Liver (tissue), 9 donors: Measurements from ENCODE around the gene PPP3CA. TPM values are rescaled to one million over a fixed set of nuclear protein-coding genes. Genes with fewer than 3 reads are reported as not detected.

Experiments
- DNase-seq: peaks from one replicate; pipeline ENCODE4 v3.0.0-alpha.2; 2017; ENCODE audit warnings: low spot score
- H3K27ac ChIP-seq, 2 donors: one replicate each; pipeline ENCODE4 v1.7.0; 2013; ENCODE audit warnings: inconsistent platforms in 2 of 2, low read length in 2 of 2, control low read depth in 1 of 2, low read depth in 1 of 2, mild to moderate bottlenecking in 1 of 2
- H3K27me3 ChIP-seq, 4 donors: one replicate each; pipeline versions ENCODE4 v1.6.1 to v1.7.0; 2013; ENCODE audit warnings: low read length in 3 of 4, inconsistent platforms in 1 of 4, mild to moderate bottlenecking in 1 of 4, moderate library complexity in 1 of 4; ENCODE audit not compliant: control insufficient read depth in 4 of 4, insufficient read depth in 4 of 4
- H3K36me3 ChIP-seq, 4 donors: one replicate each; pipeline versions ENCODE4 v1.6.1 to v1.7.0; 2013; ENCODE audit warnings: low read length in 3 of 4, mild to moderate bottlenecking in 3 of 4, low read depth in 1 of 4, moderate library complexity in 1 of 4; ENCODE audit not compliant: control insufficient read depth in 4 of 4, insufficient read depth in 3 of 4
- H3K4me1 ChIP-seq, 4 donors: one replicate each; pipeline versions ENCODE4 v1.6.1 to v1.7.0; 2013; ENCODE audit warnings: low read length in 3 of 4, mild to moderate bottlenecking in 3 of 4, moderate library complexity in 1 of 4; ENCODE audit not compliant: control insufficient read depth in 4 of 4, insufficient read depth in 4 of 4
- H3K4me3 ChIP-seq, 3 donors: one replicate each; pipeline versions ENCODE4 v1.6.1 to v1.7.0; 2013; ENCODE audit warnings: low read length in 3 of 3, control low read depth in 1 of 3, low read depth in 1 of 3, mild to moderate bottlenecking in 1 of 3
- H3K9ac ChIP-seq, 2 donors: one replicate each; pipeline ENCODE4 v1.7.0; 2013; ENCODE audit warnings: low read length in 2 of 2, mild to moderate bottlenecking in 2 of 2, moderate library complexity in 2 of 2, control low read depth in 1 of 2, low read depth in 1 of 2
- H3K9me3 ChIP-seq, 4 donors: one replicate each; pipeline versions ENCODE4 v1.6.1 to v1.7.0; 2013; ENCODE audit warnings: low read length in 3 of 4; ENCODE audit not compliant: control insufficient read depth in 4 of 4
- CTCF ChIP-seq: fragments of 150-350 bp; IDR thresholded peaks from 2 replicates; pipeline ENCODE4 v1.5.1; 2017; ENCODE audit warnings: improper control_type of control experiment, low read depth, low read length; ENCODE audit not compliant: missing input control
- EGR1 ChIP-seq, 2 donors: IDR thresholded peaks; 2 replicates each; pipeline ENCODE4 v1.6.1; 2016 to 2018; ENCODE audit warnings: antibody characterized with exemption in 2 of 2, low read depth in 2 of 2
- FOXA1 ChIP-seq: IDR thresholded peaks from 2 replicates; pipeline ENCODE4 v1.6.1; 2016; ENCODE audit warnings: antibody characterized with exemption
- FOXA2 ChIP-seq: IDR thresholded peaks from 2 replicates; pipeline ENCODE4 v1.6.1; 2016; ENCODE audit warnings: antibody characterized with exemption
- GABPA ChIP-seq, 2 donors: IDR thresholded peaks in 1 of 2; conservative IDR thresholded peaks in 1 of 2; 2 replicates each; pipeline ENCODE4 v1.6.1; 2016; ENCODE audit warnings: antibody characterized with exemption in 2 of 2, mild to moderate bottlenecking in 1 of 2, moderate library complexity in 1 of 2
- HNF4A ChIP-seq, 2 donors: conservative IDR thresholded peaks; 2 replicates each; pipeline ENCODE4 v1.6.1; 2016; ENCODE audit warnings: antibody characterized with exemption in 2 of 2, mild to moderate bottlenecking in 2 of 2
- HNF4G ChIP-seq: IDR thresholded peaks from 2 replicates; pipeline ENCODE4 v1.6.1; 2016; ENCODE audit warnings: antibody characterized with exemption
- JUND ChIP-seq, 2 donors: IDR thresholded peaks; 2 replicates each; pipeline ENCODE4 v1.6.1; 2016; ENCODE audit warnings: antibody characterized with exemption in 2 of 2
- MAX ChIP-seq: IDR thresholded peaks from 2 replicates; pipeline ENCODE4 v1.6.1; 2016; ENCODE audit warnings: antibody characterized with exemption
- NR2F2 ChIP-seq: IDR thresholded peaks from 2 replicates; pipeline ENCODE4 v1.6.1; 2016; ENCODE audit warnings: antibody characterized with exemption
- RAD21 ChIP-seq, 2 donors: IDR thresholded peaks; 2 replicates each; pipeline ENCODE4 v1.6.1; 2016; ENCODE audit warnings: antibody characterized with exemption in 2 of 2, mild to moderate bottlenecking in 2 of 2
- RXRA ChIP-seq, 2 donors: IDR thresholded peaks; 2 replicates each; pipeline ENCODE4 v1.6.1; 2017 to 2018; ENCODE audit warnings: antibody characterized with exemption in 2 of 2, mild to moderate bottlenecking in 1 of 2
- SP1 ChIP-seq: IDR thresholded peaks from 2 replicates; pipeline ENCODE4 v1.6.1; 2018; ENCODE audit warnings: antibody characterized with exemption, mild to moderate bottlenecking
- TAF1 ChIP-seq: conservative IDR thresholded peaks from 2 replicates; pipeline ENCODE4 v1.6.1; 2016; ENCODE audit warnings: antibody characterized with exemption, mild to moderate bottlenecking
- YY1 ChIP-seq: IDR thresholded peaks from 2 replicates; pipeline ENCODE4 v1.6.1; 2016; ENCODE audit warnings: antibody characterized with exemption, mild to moderate bottlenecking
- ZBTB33 ChIP-seq: IDR thresholded peaks from 2 replicates; pipeline ENCODE4 v1.6.1; 2016; ENCODE audit warnings: antibody characterized with exemption
- WGBS: extraction: QIAGEN DNeasy Blood & Tissue Kit; methylation state at CpG from one replicate; pipeline ENCODE4 v1.1.7; 2013; 5-methylcytosine and 5-hydroxymethylcytosine counted together
- polyA plus RNA-seq, 2 donors: library from polyadenylated mRNA; stranded (reverse) in 1 of 2; unstranded in 1 of 2; fragments of 200-250 nt in 1 of 2; fragments of >200 nt in 1 of 2; fragmentation: Nextera tagmentation in 1 of 2; extraction: Ambion mirVana in 1 of 2; gene quantifications; one replicate each; pipeline versions ENCODE4 v1.2.1 to v1.2.3, GENCODE V29; 2013 to 2015
- total RNA-seq, 2 donors: library from RNA; depleted of rRNA; stranded (reverse); fragments of >200 nt; gene quantifications; one replicate each; pipeline ENCODE4 v1.2.3, GENCODE V29; 2014
- TF ChIP-seq, protein P1 (sequence below): IDR thresholded peaks from 2 replicates; pipeline ENCODE4 v1.6.1; 2016; ENCODE audit warnings: antibody characterized with exemption
- TF ChIP-seq, protein P2 (sequence below): IDR thresholded peaks from 2 replicates; pipeline ENCODE4 v1.6.1; 2016; ENCODE audit warnings: antibody characterized with exemption, mild to moderate bottlenecking
- donor health status: healthy.
- donor health status: healthy.
- donor health status: healthy.
- donor health status: healthy.
- donor health status: healthy.

PPP3CA gene
- total and polyA plus RNA-seq, 4 donors = 3.6 to 18.2 (median 14.2) TPM

DNA sequence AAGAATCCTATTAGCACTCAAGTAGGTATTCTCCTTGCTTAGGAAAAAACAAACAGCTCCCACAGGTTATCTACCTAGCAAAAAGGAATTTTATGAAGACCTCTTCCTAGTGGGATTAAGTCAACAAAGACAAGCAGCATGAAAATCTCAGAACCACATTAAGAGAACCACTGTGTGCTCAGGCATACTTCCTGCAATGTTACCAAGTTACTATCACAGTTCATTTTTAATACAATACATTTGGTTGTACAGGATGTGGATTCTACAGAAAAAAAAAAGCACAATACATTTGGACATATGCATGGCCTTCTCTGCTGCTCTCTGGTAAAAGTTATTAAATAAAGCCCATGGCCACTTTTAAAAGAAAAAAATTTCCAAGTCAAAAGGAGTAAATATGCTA is 193.7 kb downstream of the PPP3CA start:
- Histone ChIP-seq H3K36me3 (no peaks in the 10 kb centered on the region), H3K27me3 (no peaks in the 10 kb centered on the region), H3K27ac (no peak overlapping the region), H3K9me3 (no peaks in the 10 kb centered on the region), H3K9ac (no peak overlapping the region), H3K4me3 (no peak overlapping the region), H3K4me1 (no peaks in the 10 kb centered on the region)
- no peak for DNase-seq
- TF ChIP-seq RAD21 (IDR thresholded peaks at IDR 0.05) = no peak
- no peak for TF ChIP-seq NR2F2

- DNase-seq = no peak
- WGBS = 97% methylated on average over 3 of the region's 3 CpGs
- Histone ChIP-seq H3K4me1 (no peaks in the 10 kb centered on the region), H3K36me3 (no peaks in the 10 kb centered on the region), H3K27me3 (no peaks in the 10 kb centered on the region), H3K9ac (no peak overlapping the region), H3K9me3 (no peaks in the 10 kb centered on the region), H3K4me3 (no peak overlapping the region), H3K27ac (no peak overlapping the region)
- TF ChIP-seq MAX = no peak
- TF ChIP-seq FOXA2 = no peak
- no peak for TF ChIP-seq GABPA (IDR thresholded peaks at IDR 0.05 in 1 of 2, conservative IDR thresholded peaks at IDR 0.05 in 1 of 2)
- TF ChIP-seq, protein P1, sequence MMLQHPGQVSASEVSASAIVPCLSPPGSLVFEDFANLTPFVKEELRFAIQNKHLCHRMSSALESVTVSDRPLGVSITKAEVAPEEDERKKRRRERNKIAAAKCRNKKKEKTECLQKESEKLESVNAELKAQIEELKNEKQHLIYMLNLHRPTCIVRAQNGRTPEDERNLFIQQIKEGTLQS = no peak
- TF ChIP-seq NR2F2 = no peak
- TF ChIP-seq CTCF = no peak
- TF ChIP-seq YY1 = no peak
- TF ChIP-seq TAF1 = no peak
- no peak for TF ChIP-seq HNF4A (conservative IDR thresholded peaks at IDR 0.05)
- TF ChIP-seq RXRA (IDR thresholded peaks at IDR 0.05) = no peak
- no peak for TF ChIP-seq SP1
- TF ChIP-seq RAD21 (IDR thresholded peaks at IDR 0.05) = no peak
- no peak for TF ChIP-seq EGR1 (IDR thresholded peaks at IDR 0.05; ENCODE audit: low read depth in 2 of 2)
- TF ChIP-seq HNF4G = no peak
- no peak for TF ChIP-seq JUND (IDR thresholded peaks at IDR 0.05)
- no peak for TF ChIP-seq ZBTB33
- no peak for TF ChIP-seq FOXA1
- TF ChIP-seq, protein P2, sequence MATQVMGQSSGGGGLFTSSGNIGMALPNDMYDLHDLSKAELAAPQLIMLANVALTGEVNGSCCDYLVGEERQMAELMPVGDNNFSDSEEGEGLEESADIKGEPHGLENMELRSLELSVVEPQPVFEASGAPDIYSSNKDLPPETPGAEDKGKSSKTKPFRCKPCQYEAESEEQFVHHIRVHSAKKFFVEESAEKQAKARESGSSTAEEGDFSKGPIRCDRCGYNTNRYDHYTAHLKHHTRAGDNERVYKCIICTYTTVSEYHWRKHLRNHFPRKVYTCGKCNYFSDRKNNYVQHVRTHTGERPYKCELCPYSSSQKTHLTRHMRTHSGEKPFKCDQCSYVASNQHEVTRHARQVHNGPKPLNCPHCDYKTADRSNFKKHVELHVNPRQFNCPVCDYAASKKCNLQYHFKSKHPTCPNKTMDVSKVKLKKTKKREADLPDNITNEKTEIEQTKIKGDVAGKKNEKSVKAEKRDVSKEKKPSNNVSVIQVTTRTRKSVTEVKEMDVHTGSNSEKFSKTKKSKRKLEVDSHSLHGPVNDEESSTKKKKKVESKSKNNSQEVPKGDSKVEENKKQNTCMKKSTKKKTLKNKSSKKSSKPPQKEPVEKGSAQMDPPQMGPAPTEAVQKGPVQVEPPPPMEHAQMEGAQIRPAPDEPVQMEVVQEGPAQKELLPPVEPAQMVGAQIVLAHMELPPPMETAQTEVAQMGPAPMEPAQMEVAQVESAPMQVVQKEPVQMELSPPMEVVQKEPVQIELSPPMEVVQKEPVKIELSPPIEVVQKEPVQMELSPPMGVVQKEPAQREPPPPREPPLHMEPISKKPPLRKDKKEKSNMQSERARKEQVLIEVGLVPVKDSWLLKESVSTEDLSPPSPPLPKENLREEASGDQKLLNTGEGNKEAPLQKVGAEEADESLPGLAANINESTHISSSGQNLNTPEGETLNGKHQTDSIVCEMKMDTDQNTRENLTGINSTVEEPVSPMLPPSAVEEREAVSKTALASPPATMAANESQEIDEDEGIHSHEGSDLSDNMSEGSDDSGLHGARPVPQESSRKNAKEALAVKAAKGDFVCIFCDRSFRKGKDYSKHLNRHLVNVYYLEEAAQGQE = no peak
Measured at GRCh38 chr4:101152521-101152920, 194.8 kb downstream of the PPP3CA start.
